B cell (primary cell): ENCODE results near the gene UPF1. TPM values are rescaled to one million over a fixed set of nuclear protein-coding genes. Genes with fewer than 3 reads are reported as not detected.

Source experiments
- ATAC-seq: fragments of 200-7000 bp; cut with Tn5 transposase; one replicate; pipeline ENCODE4 v1.10.0; 2021; ENCODE audit warnings: low read depth, mild to moderate bottlenecking, moderate number of reproducible peaks, moderate library complexity
- CTCF ChIA-PET: fragments of 350-600 bp; sonication (Branson Sonifier 250); formaldehyde crosslinking; loops from one replicate; lab custom pipeline; 2021; ENCODE audit warnings: antibody characterized with exemption, inconsistent platforms; lab: Charles Lee
- POLR2A ChIA-PET: fragments of 350-600 bp; sonication (Branson Sonifier 250); formaldehyde crosslinking; loops from one replicate; lab custom pipeline; 2021; ENCODE audit warnings: antibody characterized with exemption; lab: Charles Lee
- DNase-seq: peaks from one replicate; pipeline ENCODE4 v3.0.0; 2013
- H2AFZ ChIP-seq: 2 replicates; pipeline ENCODE4 v1.6.1; 2012; ENCODE audit warnings: mild to moderate bottlenecking, low read depth, low read length; ENCODE audit not compliant: insufficient read depth, poor library complexity, severe bottlenecking
- H3K27ac ChIP-seq, 2 donors: 1 replicate in 1 of 2; 2 replicates in 1 of 2; pipeline ENCODE4 v1.5.1; 2012 to 2013; ENCODE audit warnings: low read length in 2 of 2, mild to moderate bottlenecking in 2 of 2, moderate library complexity in 1 of 2
- H3K27me3 ChIP-seq, 4 experiments: fragments of 200-600 bp in 1 of 4; sonication (generic) in 1 of 4; replicated peaks in 1 of 4; 1 replicate in 2 of 4; 2 replicates in 2 of 4; pipeline versions ENCODE4 v1.6.1 to v1.7.0; 2013 to 2016; ENCODE audit warnings: low read length in 3 of 4, mild to moderate bottlenecking in 2 of 4, mixed read lengths in 1 of 4, moderate library complexity in 1 of 4; ENCODE audit not compliant: insufficient read depth in 4 of 4, control insufficient read depth in 3 of 4; ENCODE audit errors: control extremely low read depth in 1 of 4
- H3K36me3 ChIP-seq, 2 experiments: replicated peaks in 1 of 2; 1 replicate in 1 of 2; 2 replicates in 1 of 2; pipeline versions ENCODE4 v1.6.1 to v1.7.1; 2013; ENCODE audit warnings: low read length in 1 of 2; ENCODE audit not compliant: insufficient read depth in 2 of 2, control insufficient read depth in 1 of 2; ENCODE audit errors: control extremely low read depth in 1 of 2, extremely low read depth in 1 of 2
- H3K4me1 ChIP-seq, 2 donors: fragments of 200-600 bp in 1 of 2; sonication (generic) in 1 of 2; 1 replicate in 1 of 2; 2 replicates in 1 of 2; pipeline versions ENCODE4 v1.5.1 to v1.6.1; 2013 to 2017; ENCODE audit warnings: low read length in 2 of 2; ENCODE audit not compliant: control insufficient read depth in 2 of 2, insufficient read depth in 2 of 2
- H3K4me2 ChIP-seq: replicated peaks from 2 replicates; pipeline ENCODE3; 2012; ENCODE audit warnings: mild to moderate bottlenecking, low read depth, low read length; ENCODE audit not compliant: poor library complexity, severe bottlenecking
- H3K4me3 ChIP-seq, 5 experiments: fragments of 200-600 bp in 1 of 5; sonication (generic) in 1 of 5; 1 replicate in 3 of 5; 2 replicates in 2 of 5; pipeline versions ENCODE4 v1.5.1 to v1.7.0; 2011 to 2016; ENCODE audit warnings: low read length in 4 of 5, mild to moderate bottlenecking in 4 of 5, low read depth in 2 of 5, control low read depth in 1 of 5, moderate library complexity in 1 of 5; ENCODE audit not compliant: insufficient read depth in 1 of 5; ENCODE audit errors: control extremely low read depth in 1 of 5, extremely low read depth in 1 of 5
- H3K79me2 ChIP-seq: fragments of 200-600 bp; sonication (generic); one replicate; pipeline ENCODE4 v1.6.0; 2016; ENCODE audit warnings: low read length; ENCODE audit not compliant: control insufficient read depth, insufficient read depth
- H3K9ac ChIP-seq: fragments of 200-600 bp; sonication (generic); 2 replicates; pipeline ENCODE4 v1.6.1; 2017; ENCODE audit warnings: mild to moderate bottlenecking, low read length, moderate library complexity
- H3K9me3 ChIP-seq, 3 donors: one replicate each; pipeline versions ENCODE4 v1.6.1 to v1.7.1; 2013; ENCODE audit warnings: low read length in 2 of 3; ENCODE audit not compliant: control insufficient read depth in 2 of 3, insufficient read depth in 1 of 3; ENCODE audit errors: control extremely low read depth in 1 of 3
- H4K20me1 ChIP-seq: 2 replicates; pipeline ENCODE4 v1.6.0; 2012; ENCODE audit warnings: mild to moderate bottlenecking, low read length; ENCODE audit not compliant: insufficient read depth, control insufficient read depth, poor library complexity, severe bottlenecking
- H3K27ac Mint-ChIP-seq: one replicate; pipeline ENCODE4 v1.8.0; 2021; ENCODE audit warnings: mixed read lengths
- H3K27me3 Mint-ChIP-seq: one replicate; pipeline ENCODE4 v1.8.0; 2021; ENCODE audit warnings: mixed read lengths
- H3K4me1 Mint-ChIP-seq: one replicate; pipeline ENCODE4 v1.8.0; 2021; ENCODE audit warnings: mixed read lengths
- H3K4me3 Mint-ChIP-seq: one replicate; pipeline ENCODE4 v1.8.0; 2021; ENCODE audit warnings: mixed read lengths
- H3K9me3 Mint-ChIP-seq: one replicate; pipeline ENCODE4 v1.8.0; 2022; ENCODE audit warnings: mixed read lengths; ENCODE audit not compliant: insufficient read depth
- CTCF ChIP-seq: fragments of 200-600 bp; IDR thresholded peaks from one replicate; pipeline ENCODE4 v1.8.0; 2022; ENCODE audit warnings: antibody characterized with exemption, mild to moderate bottlenecking
- EZH2 ChIP-seq: IDR thresholded peaks from 2 replicates; pipeline ENCODE4 v1.6.1; 2012; ENCODE audit warnings: borderline replicate concordance, low read depth, mild to moderate bottlenecking, moderate library complexity, low read length; ENCODE audit not compliant: insufficient read depth, poor library complexity, severe bottlenecking
- WGBS: methylation state at CpG from one replicate; pipeline ENCODE4 v1.1.5; 2013; ENCODE audit warnings: missing lambda C conversion rate; ENCODE audit not compliant: insufficient coverage; 5-methylcytosine and 5-hydroxymethylcytosine counted together
- intact Hi-C: fragments of 100-400 bp; cut with micrococcal nuclease; formaldehyde crosslinking; loops from one replicate; pipeline ENCODE4 v1.10.0; 2022
- polyA plus RNA-seq: library from polyadenylated mRNA; depleted of rRNA; stranded (reverse); fragments of >200 nt; gene quantifications from 2 replicates; pipeline ENCODE4 v1.2.3, GENCODE V29; 2012
- total RNA-seq, 2 donors: library from RNA; stranded (reverse); fragments of 120-200 nt in 1 of 2; gene quantifications; 1 replicate in 1 of 2; 2 replicates in 1 of 2; pipeline versions ENCODE4 v1.2.3 to v1.2.4, GENCODE V29; 2013 to 2022

UPF1 gene
- total and polyA plus RNA-seq, 2 donors (not counting 1 experiment from before 2014, with no cell fraction given), result 51.9 to 98.6 TPM

DNA sequence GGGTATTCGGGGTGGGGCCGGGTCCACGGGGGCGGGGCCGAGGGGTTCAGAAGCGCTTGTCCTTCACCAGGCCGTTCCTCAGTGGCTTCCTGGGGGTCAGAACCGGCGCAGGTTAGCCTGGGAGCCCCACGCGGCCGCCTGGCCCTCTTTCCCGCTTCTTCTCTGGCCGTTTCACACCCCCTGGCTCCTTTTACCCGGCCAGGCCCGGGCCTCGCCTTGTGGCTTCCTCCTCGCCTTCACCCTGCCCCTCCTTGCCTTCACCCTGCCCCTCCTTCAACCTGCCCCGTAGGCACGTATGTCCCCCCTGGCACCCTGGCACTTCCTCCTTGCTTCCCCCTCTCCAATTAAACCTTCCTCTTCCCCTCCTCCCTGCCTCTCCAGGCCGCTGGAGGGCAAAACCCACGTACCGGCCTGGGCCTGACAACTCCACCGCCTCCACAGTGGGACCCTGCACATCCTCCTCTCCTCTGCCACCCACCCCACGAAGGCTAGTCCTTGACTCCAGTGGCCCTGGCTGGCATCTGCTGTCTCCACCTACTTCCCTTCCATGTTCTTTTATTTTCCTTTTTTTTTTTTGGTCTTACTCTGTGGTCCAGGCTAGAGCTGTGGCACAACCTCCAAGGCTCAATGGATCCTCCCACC is 38.9 kb downstream of the UPF1 start:
- H3K4me2 ChIP-seq, result peak overlapping the region; percentile 51
- ATAC-seq, result no peak
- H3K4me3 ChIP-seq, result no peak overlapping the region
- peak overlapping the region; percentile 32 for H3K4me3 Mint-ChIP-seq
- H3K9ac ChIP-seq, result no peak overlapping the region
- POLR2A ChIA-PET, result interaction anchor here (0.9 kb wide), 1 partner anchor 13 kb away, joined by 6 read pairs; no protein-coding TSS in a partner anchor
- H3K4me1 ChIP-seq, result peaks cover 11 to 12% of the 10 kb centered on the region in 2 donors
- H3K9me3 ChIP-seq, result peaks cover 0 to 3% (median 0%) of the 10 kb centered on the region in 3 donors
- H2AFZ ChIP-seq, result no peak overlapping the region
- H3K36me3 ChIP-seq, result peaks cover 0 to 22% of the 10 kb centered on the region in 2 experiments
- intact Hi-C loops, result no loop called here
- H3K27ac Mint-ChIP-seq, result no peak overlapping the region
- peaks cover 0 to 28% (median 6%) of the 10 kb centered on the region in 4 experiments for H3K27me3 ChIP-seq
- peaks cover 39% of the 10 kb centered on the region for H4K20me1 ChIP-seq
- H3K79me2 ChIP-seq, result peaks cover 3% of the 10 kb centered on the region
- CTCF ChIA-PET, result interaction anchor here (1.1 kb wide), 1 partner anchor 12 kb away, joined by 4 read pairs; no protein-coding TSS in a partner anchor
- H3K9me3 Mint-ChIP-seq, result no peaks in the 10 kb centered on the region
- no peak for DNase-seq
- peaks cover 19% of the 10 kb centered on the region for H3K27me3 Mint-ChIP-seq
- peaks cover 14% of the 10 kb centered on the region for H3K4me1 Mint-ChIP-seq
- TF ChIP-seq EZH2, result no peak
- no peak for TF ChIP-seq CTCF
- 19% methylated on average over 25 of the region's 25 CpGs for WGBS
- no peak overlapping the region for H3K27ac ChIP-seq

DNA sequence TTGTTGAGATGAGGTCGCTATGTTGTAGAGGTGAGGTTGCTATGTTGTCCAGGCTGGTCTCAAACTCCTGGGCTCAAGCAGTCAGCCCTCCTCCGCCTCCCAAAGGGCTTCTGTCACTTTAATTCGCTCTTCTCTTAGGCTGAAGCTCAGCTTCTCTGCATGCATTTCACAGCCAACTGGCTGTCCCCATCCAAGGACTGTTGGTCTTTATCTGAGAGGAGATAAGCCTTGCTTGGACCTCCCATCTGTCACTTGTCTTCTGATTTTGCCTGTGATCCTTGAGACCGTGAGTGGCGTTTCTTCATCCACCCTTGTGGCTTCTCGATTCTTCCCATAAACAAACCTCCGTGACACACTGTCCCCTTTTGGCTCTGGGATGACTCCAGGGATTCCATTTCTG is 39.8 kb downstream of the UPF1 start:
- ChIA-PET POLR2A (interaction anchor here (0.9 kb wide), 1 partner anchor 14 kb away, joined by 6 read pairs; no protein-coding TSS in a partner anchor), CTCF (interaction anchor here (1.1 kb wide), 1 partner anchor 11 kb away, joined by 4 read pairs; no protein-coding TSS in a partner anchor)
- peaks cover 0 to 14% of the 10 kb centered on the region in 2 experiments for H3K36me3 ChIP-seq
- H3K4me1 ChIP-seq, result peaks cover 11 to 12% of the 10 kb centered on the region in 2 donors
- no peak overlapping the region for H3K4me2 ChIP-seq
- Mint-ChIP-seq H3K4me1 (peaks cover 14% of the 10 kb centered on the region), H3K4me3 (peak overlapping the region; percentile 1), H3K9me3 (no peaks in the 10 kb centered on the region), H3K27me3 (peaks cover 19% of the 10 kb centered on the region), H3K27ac (no peak overlapping the region)
- ATAC-seq (no peak), DNase-seq (no peak)
- H3K9ac ChIP-seq, result no peak overlapping the region
- no peak overlapping the region for H2AFZ ChIP-seq
- intact Hi-C loops, result no loop called here
- no peak overlapping the region for H3K27ac ChIP-seq
- peaks cover 3% of the 10 kb centered on the region for H3K79me2 ChIP-seq
- peaks cover 30% of the 10 kb centered on the region for H4K20me1 ChIP-seq
- WGBS, result 66% methylated on average over 2 of the region's 7 CpGs
- H3K27me3 ChIP-seq, result peaks cover 0 to 28% (median 6%) of the 10 kb centered on the region in 4 experiments
- H3K9me3 ChIP-seq, result peaks cover 0 to 3% (median 0%) of the 10 kb centered on the region in 3 donors
- no peak overlapping the region for H3K4me3 ChIP-seq
- TF ChIP-seq CTCF (no peak), EZH2 (no peak)
